ENCODE data around the gene CACNA1B. TPM values are rescaled to one million over a fixed set of nuclear protein-coding genes. Genes with fewer than 3 reads are reported as not detected.
A peak's percentile ranks its signal among the peaks of the same experiment; 100 is the strongest.

Gene CACNA1B
- total RNA-seq, 2 experiments from 2014 or later = not detected

DNA sequence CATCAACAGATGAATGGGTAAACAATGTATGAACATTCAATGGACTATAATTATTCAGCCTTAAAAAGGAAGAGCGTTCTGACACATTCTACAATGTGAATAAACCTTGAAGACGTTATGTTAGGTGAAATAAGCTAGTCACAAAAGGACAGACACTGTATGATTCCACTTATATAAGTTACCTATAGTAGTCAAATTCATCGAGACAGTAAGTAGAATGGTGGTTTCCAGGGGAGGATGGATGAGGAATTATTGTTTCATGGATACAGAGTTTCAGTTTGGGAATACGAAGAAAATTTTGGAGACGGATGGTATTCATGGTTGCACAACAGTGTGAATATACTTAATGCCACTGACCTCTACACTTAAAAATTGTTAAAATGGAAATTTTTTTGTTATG lies 216.4 kb downstream of the CACNA1B start:
- DNase-seq = no peak
- Mint-ChIP-seq H3K4me3 (no peak overlapping the region), H3K9me3 (no peaks in the 10 kb centered on the region), H3K27ac (no peak overlapping the region), H3K4me1 (no peaks in the 10 kb centered on the region), H3K36me3 (ENCODE audit: low read depth) (no peaks in the 10 kb centered on the region), H3K27me3 (peaks cover 8% of the 10 kb centered on the region)
- POLR2A ChIA-PET = no interaction called here
- CTCF ChIA-PET = no interaction called here

DNA sequence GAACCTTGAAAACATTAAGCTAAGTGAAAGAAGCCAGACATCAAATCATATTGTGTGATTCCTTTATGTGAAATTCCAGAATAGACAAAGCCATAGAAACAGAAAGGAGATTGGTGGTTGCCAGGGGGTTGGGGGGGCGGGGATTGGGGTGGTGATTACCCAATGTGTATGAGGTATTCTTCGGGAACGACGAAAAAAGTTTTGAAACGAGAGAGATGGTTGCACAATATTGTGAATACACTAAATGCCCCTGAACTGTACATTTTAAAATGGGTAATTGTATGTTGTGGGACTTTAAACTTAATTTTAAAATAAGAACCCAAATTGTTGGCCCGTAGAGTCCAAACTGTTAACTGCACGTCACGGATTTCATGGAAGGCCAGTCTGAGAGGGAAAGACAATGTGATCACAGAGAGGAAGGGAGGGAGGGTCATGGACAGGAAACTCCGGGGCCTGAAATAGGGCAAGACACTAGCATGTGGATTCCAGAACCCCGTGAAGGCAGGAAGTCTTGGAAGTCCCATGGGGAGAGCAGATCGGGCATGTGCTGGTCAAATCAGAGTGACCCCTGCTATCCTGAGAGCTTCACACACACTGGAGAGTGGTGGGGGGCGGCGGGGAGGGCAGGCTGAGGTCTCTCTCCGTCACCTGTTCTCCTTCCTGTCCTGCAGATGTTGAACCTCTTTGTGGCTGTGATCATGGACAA lies 218.4 kb downstream of the CACNA1B start:
- ChIA-PET POLR2A (no interaction called here), CTCF (no interaction called here)
- H3K9me3 Mint-ChIP-seq = no peaks in the 10 kb centered on the region
- no peaks in the 10 kb centered on the region for H3K36me3 Mint-ChIP-seq (ENCODE audit: low read depth)
- no peak overlapping the region for H3K4me3 Mint-ChIP-seq
- H3K27ac Mint-ChIP-seq = no peak overlapping the region
- DNase-seq = peak; percentile 4
- peaks cover 2% of the 10 kb centered on the region for H3K27me3 Mint-ChIP-seq
- H3K4me1 Mint-ChIP-seq = no peaks in the 10 kb centered on the region

DNA sequence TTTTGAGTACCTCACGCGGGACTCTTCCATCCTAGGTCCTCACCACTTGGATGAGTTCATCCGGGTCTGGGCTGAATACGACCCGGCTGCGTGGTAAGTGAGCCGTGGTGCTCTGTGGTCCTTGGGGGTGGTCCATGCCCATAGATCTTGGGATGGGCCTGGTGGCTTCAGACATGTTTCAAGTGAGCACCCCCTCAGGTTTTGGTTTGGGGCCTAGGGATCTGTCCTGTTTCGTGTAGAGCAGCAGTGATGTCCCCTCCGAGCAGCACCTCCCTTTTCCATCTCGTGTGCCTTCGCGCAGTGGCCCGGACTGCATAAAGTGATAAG lies 218.9 kb downstream of the CACNA1B start:
- DNase-seq = no peak
- Mint-ChIP-seq H3K27ac (no peak overlapping the region), H3K36me3 (ENCODE audit: low read depth) (no peaks in the 10 kb centered on the region), H3K4me3 (no peak overlapping the region), H3K27me3 (peaks cover 2% of the 10 kb centered on the region), H3K9me3 (no peaks in the 10 kb centered on the region), H3K4me1 (no peaks in the 10 kb centered on the region)
- ChIA-PET POLR2A (no interaction called here), CTCF (no interaction called here)

DNA sequence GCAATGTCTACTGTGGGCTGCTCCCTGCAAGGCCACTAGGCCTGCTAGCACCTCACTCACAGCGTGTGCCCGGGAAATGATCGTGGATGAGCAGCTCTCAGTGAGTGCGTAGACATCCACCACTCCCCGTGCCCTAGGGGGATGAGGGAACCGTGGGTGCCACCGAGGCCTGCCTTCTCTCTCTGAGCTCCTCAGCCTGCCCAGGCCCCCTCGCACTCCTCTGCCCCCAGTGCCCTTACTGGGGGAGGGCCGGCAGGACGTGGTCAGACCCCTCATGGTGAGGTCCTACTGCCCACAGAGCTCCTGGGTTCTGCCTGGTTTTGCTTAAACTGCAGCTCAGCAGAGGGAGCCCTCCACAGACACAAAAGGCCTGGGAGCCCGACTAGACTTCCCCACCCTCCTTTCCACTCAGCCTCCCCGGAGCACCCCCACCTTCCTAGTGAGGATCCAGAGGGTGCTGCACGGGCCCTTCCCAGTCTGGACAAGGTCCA lies 220.0 kb downstream of the CACNA1B start:
- H3K9me3 Mint-ChIP-seq = no peaks in the 10 kb centered on the region
- no peak overlapping the region for H3K4me3 Mint-ChIP-seq
- no peaks in the 10 kb centered on the region for H3K27me3 Mint-ChIP-seq
- H3K4me1 Mint-ChIP-seq = no peaks in the 10 kb centered on the region
- peak; percentile 11 for DNase-seq
- no peak overlapping the region for H3K27ac Mint-ChIP-seq
- ChIA-PET POLR2A (no interaction called here), CTCF (no interaction called here)
- no peaks in the 10 kb centered on the region for H3K36me3 Mint-ChIP-seq (ENCODE audit: low read depth)

DNA sequence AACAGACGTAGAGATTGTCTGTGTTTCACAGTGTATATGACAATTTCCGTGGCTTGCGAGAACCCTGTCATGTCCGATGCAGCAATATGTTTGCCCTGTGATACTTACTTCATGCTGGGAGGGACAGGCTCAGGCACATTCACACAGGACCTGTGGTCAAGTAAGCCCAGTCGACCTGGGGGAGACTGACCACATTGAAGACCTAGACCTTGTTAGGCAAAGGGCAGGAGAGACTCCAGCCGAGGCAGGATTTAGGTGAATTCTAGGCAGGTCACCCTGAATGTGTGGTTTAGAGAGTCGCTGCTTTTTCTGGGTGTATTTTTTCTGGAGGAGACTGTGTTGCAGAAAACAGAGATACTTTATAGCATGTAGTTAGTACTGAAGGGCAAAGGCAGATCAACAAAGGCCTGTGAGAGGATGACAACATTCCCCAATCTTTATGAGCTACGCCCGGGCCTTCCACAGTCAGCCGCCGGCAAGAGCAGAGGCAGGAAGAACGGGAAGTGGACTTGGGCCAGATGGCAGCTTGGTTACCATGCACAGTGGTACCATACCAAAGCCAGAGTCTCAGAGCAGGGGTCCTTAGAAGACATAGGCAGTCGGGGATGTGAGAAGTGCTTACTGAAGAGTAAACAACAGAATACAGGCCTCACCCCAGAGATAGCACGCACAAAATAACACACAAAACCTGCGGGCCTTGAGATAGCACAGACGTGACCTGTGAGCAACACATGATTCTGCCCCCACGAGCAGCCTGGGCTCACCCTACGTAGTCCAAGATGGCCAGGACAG lies 220.7 kb downstream of the CACNA1B start:
- no peaks in the 10 kb centered on the region for H3K9me3 Mint-ChIP-seq
- no peaks in the 10 kb centered on the region for H3K4me1 Mint-ChIP-seq
- ChIA-PET POLR2A (no interaction called here), CTCF (no interaction called here)
- H3K36me3 Mint-ChIP-seq (ENCODE audit: low read depth) = no peaks in the 10 kb centered on the region
- DNase-seq = peak; percentile 13
- no peak overlapping the region for H3K4me3 Mint-ChIP-seq
- no peak overlapping the region for H3K27ac Mint-ChIP-seq
- no peaks in the 10 kb centered on the region for H3K27me3 Mint-ChIP-seq

DNA sequence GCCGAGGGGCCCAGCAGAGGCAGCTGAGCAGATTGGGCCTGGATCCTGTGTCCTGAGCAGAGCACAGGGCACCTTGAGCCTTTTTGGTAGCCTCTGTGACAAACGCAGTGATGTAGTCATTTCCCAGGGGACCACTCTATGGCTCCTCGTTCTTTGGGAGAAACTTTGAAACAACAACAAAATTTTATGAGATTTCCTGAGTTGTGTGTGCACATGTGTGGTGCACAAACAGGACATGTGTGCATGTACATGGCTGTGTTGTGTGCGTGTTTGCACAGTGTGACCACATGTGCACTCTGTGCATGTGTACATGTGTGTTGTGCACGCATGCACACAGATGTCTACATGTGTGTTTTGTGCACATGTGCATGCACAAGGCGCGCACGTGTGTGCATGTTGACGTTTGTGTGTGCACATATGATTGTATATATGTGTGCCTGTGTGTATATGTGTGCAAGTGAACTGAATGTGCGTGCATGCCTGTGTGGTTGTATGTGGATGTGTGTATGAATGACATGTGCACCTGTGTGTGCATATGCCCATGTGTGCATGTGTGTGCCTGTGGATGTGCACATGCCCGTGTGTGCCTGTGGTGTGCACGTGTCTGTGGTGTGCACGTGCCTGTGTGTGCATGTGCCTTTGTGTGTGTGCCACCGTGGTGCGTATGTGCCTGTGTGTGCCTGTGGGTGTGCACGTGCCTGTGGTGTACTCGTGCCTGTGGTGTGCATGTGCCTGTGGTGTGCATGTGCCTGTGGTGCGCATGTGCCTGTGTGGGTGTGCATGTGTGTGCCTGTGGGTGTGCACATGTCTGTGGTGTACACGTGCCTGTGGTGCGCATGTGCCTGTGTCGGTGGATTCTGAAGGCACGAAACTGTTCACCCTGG lies 221.6 kb downstream of the CACNA1B start:
- Mint-ChIP-seq H3K27ac (no peak overlapping the region), H3K4me1 (no peaks in the 10 kb centered on the region), H3K9me3 (no peaks in the 10 kb centered on the region), H3K4me3 (no peak overlapping the region), H3K27me3 (no peaks in the 10 kb centered on the region), H3K36me3 (ENCODE audit: low read depth) (no peaks in the 10 kb centered on the region)
- CTCF ChIA-PET = no interaction called here
- peak; percentile 3 for DNase-seq
- POLR2A ChIA-PET = no interaction called here

DNA sequence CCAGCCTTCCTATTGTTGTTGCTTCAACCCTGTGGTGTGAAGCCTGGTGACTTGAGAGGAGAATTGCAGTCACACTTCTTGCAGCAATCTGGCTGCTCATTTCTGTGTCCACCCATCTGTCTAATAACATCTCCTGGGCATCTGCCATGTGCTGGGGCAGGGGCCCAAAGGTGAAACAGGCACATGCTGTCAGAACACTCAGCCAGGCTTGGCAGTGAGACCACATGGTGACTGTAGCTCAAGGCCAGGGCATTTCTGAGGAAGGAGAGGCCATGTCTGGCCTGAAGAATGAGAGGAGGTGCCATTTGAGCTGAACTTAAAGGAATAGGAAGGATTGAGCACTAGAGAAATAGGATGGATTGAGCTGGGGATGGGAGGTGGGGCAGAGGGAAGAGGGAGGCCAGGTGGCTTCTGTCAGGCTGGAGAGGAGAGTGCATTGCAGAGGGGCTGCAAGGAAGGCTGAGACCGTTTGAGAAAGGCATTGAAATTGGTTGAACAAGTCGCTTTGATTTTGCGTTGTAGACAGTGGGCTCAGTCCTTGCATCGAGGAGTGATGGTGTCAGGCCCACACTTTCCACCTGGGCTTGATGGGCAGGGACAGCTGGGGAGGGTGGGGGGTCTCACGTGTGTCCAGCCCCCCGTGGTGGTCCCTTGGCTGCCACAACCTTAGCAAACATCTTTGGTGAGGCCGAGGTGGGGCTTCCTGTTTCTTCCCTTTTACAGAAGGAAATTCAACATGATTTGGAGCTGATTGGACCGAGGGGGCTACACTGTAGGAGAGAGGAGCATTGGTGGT lies 222.4 kb downstream of the CACNA1B start:
- Mint-ChIP-seq H3K9me3 (no peaks in the 10 kb centered on the region), H3K4me1 (no peaks in the 10 kb centered on the region), H3K4me3 (no peak overlapping the region), H3K27ac (no peak overlapping the region), H3K36me3 (ENCODE audit: low read depth) (no peaks in the 10 kb centered on the region), H3K27me3 (no peaks in the 10 kb centered on the region)
- DNase-seq = no peak
- CTCF ChIA-PET = no interaction called here
- POLR2A ChIA-PET = no interaction called here

DNA sequence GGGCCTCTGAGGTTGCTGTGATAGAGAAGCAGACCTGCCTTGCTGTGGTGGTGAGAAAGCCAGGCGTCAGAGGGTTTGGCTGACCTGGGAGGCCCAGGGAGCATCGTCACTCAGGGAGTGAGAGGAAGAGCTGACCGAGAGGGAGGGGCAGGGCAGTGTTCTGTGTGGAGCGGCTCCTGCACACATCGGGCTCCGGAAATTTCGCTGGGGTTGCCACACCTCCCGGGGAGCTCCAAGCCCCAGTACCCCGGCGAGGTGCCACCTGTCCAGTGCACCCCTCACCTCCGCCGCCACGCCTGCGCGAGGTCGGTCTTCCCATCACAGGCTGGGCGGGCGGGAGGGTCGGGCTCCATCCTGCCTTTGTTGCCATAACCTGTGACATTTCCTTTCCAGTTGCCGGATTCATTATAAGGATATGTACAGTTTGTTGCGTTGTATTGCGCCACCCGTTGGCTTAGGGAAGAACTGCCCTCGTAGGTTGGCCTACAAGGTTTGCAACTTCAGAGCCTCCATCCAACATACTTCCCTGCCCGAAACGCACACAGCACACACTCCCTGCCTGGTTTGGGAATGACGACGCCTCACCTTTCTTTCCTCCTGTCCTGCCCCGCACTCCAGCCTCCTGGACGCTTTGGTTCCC lies 223.2 kb downstream of the CACNA1B start:
- DNase-seq = peak; percentile 14
- H3K27ac Mint-ChIP-seq = no peak overlapping the region
- ChIA-PET POLR2A (no interaction called here), CTCF (no interaction called here)
- H3K9me3 Mint-ChIP-seq = no peaks in the 10 kb centered on the region
- no peak overlapping the region for H3K4me3 Mint-ChIP-seq
- no peaks in the 10 kb centered on the region for H3K27me3 Mint-ChIP-seq
- no peaks in the 10 kb centered on the region for H3K36me3 Mint-ChIP-seq (ENCODE audit: low read depth)
- H3K4me1 Mint-ChIP-seq = no peaks in the 10 kb centered on the region

DNA sequence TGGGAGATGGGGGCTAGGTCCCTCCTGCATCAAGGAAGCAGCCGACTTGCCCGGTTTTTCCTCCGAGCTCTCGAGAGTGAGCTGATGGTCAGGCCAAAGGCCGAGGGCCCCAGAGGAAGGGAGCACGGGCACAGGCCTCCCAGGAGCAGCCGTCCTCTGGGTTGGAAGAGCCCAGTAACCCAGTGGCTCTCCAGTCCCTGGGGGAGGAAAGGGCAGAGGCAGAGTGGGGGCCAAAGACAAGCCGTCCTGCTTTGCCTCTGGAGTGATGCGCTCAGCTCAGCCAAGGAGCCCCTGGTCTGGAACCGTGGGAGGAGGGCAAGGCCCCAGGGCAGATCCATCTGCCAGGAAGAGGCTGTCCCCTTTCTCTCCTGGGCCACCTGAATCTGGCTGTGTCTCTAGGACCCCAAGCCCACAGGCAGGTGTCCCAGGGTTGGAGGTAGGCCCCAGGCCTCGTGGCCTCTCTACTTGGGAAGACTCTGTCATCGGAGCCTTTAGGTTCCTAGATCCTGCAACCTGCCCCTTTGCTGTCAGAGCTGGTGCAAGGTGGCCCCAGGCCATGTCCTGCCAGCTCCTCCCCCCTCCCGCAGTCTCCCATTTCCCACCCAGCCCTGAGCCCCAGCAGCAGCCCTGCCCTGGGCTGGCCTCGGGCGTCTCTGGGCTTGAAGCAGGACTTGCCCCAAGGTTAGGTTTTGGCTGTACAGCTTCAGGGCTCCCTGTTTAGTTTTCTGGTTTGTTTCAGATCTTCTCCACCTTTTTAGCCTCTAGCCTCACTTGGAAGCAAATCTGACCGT lies 224.1 kb downstream of the CACNA1B start:
- POLR2A ChIA-PET = no interaction called here
- CTCF ChIA-PET = no interaction called here
- H3K27ac Mint-ChIP-seq = no peak overlapping the region
- H3K27me3 Mint-ChIP-seq = no peaks in the 10 kb centered on the region
- peak; percentile 6 for DNase-seq
- no peaks in the 10 kb centered on the region for H3K4me1 Mint-ChIP-seq
- no peaks in the 10 kb centered on the region for H3K36me3 Mint-ChIP-seq (ENCODE audit: low read depth)
- no peak overlapping the region for H3K4me3 Mint-ChIP-seq
- H3K9me3 Mint-ChIP-seq = no peaks in the 10 kb centered on the region

DNA sequence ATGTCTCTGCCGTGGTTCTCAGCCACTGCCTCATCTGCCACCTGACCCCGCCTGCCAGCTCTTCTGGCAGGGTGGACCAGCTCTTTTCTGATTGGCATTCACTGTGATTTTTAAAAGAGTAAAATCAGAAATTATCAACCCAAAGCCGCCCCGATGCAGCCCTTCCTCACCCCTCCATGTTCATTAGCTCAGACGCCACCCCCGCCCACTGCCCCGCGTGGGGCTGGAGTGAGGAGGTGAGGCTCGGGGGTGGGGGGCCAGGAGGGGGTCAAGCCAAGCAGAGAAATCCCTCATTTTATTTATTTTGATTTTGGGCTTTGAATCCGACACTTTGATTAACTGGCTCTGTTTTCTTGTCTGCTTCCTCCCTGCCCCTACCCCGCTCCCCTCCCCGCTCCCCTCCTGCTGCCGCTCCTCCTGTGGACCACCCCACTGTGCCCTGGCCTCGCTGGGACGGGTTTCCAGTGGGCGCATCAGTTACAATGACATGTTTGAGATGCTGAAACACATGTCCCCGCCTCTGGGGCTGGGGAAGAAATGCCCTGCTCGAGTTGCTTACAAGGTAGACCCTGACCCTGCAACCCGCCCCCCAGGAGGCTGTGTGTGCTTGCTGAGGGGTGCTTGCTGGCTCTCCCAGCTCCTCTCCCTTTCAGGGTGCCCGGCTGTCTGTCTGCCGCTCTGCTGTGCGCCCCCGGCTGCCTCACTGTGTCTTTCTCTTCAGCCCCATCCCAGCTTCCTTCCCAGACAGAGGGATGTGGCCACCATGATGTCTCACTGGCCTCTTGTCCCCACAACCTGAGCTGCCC lies 224.9 kb downstream of the CACNA1B start:
- H3K27me3 Mint-ChIP-seq = no peaks in the 10 kb centered on the region
- no peaks in the 10 kb centered on the region for H3K4me1 Mint-ChIP-seq
- no peak overlapping the region for H3K4me3 Mint-ChIP-seq
- H3K9me3 Mint-ChIP-seq = no peaks in the 10 kb centered on the region
- no peak overlapping the region for H3K27ac Mint-ChIP-seq
- ChIA-PET POLR2A (no interaction called here), CTCF (no interaction called here)
- peak; percentile 6 for DNase-seq
- H3K36me3 Mint-ChIP-seq (ENCODE audit: low read depth) = no peaks in the 10 kb centered on the region

DNA sequence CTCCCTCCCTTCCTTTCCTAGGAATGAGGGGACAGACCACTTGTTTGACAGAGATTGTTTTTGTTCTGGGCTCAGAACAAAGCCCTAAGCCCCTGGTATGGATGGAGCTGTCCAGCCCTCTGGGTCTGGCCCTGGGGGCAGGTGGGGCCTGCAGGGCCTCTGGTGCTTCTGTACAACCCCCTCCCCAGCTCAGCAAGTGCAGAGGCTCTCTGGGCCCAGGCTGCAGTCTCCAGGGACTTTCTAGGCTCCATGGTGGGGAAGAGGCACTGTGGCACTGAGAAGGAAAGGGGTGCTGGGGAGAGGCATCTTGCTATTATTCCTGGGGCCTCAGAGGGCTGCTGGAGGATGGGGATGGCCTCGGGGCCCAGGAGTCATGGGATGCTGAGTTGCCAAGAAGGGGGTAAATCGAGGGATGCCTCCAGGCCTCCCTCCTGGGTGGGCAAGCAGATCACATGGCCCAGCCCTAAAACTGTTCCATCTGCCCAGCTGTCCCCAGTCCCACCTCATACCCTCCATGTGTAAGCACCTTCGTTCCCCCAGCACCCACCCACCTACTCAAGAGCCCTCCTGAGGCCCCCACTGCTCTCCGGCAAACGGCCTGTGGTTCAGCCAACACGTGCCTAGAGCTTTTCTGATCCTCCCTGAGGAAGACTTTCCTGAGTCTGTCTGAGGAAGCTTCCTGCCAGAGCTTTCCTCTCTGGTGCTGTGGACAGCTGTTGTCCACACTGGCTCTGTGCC lies 225.7 kb downstream of the CACNA1B start:
- Mint-ChIP-seq H3K36me3 (ENCODE audit: low read depth) (no peaks in the 10 kb centered on the region), H3K27me3 (no peaks in the 10 kb centered on the region), H3K9me3 (no peaks in the 10 kb centered on the region), H3K4me1 (no peaks in the 10 kb centered on the region), H3K27ac (no peak overlapping the region), H3K4me3 (no peak overlapping the region)
- ChIA-PET POLR2A (no interaction called here), CTCF (no interaction called here)
- peak; percentile 11 for DNase-seq
